Neural progenitor cell (in vitro differentiated cells): Measurements from ENCODE around the gene GNA14.

Experiments
- EZH2phosphoT487 ChIP-seq: fragments of 200-600 bp; sonication (generic); IDR thresholded peaks from 2 replicates; pipeline ENCODE4 v1.6.1; 2017; ENCODE audit warnings: antibody characterized with exemption
- TF ChIP-seq, protein P1 (sequence below): fragments of 200-600 bp; sonication (generic); IDR thresholded peaks from 2 replicates; pipeline ENCODE4 v1.5.1; 2017; ENCODE audit warnings: antibody characterized with exemption, mild to moderate bottlenecking

DNA sequence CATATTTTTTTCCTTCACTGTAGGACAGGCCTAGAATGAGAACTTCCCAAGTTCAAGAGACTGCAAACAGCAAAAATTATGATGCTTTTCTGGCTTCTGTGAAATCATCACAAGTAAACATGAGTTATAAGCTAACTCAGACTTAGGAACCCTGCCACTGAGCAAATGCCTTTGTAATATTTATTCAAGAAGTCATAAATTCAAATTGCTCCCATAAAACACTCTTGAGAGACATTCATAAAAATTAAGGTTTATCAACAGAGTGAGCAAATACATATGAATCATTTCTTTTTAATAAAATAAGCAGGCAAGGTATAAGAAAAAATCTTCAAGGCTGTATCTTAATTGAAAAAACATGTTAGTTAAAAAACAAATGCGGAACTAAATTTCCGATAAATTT is 124.2 kb downstream of the GNA14 start:
- TF ChIP-seq, protein P1, sequence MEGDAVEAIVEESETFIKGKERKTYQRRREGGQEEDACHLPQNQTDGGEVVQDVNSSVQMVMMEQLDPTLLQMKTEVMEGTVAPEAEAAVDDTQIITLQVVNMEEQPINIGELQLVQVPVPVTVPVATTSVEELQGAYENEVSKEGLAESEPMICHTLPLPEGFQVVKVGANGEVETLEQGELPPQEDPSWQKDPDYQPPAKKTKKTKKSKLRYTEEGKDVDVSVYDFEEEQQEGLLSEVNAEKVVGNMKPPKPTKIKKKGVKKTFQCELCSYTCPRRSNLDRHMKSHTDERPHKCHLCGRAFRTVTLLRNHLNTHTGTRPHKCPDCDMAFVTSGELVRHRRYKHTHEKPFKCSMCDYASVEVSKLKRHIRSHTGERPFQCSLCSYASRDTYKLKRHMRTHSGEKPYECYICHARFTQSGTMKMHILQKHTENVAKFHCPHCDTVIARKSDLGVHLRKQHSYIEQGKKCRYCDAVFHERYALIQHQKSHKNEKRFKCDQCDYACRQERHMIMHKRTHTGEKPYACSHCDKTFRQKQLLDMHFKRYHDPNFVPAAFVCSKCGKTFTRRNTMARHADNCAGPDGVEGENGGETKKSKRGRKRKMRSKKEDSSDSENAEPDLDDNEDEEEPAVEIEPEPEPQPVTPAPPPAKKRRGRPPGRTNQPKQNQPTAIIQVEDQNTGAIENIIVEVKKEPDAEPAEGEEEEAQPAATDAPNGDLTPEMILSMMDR = no peak
- no peak for TF ChIP-seq EZH2phosphoT487
